SK-N-MC (cell line): Measurements from ENCODE around the gene CCDC154.
"Not testable (repeated sequence)": the region's sequence is repeated elsewhere in the genome, so short reads cannot be mapped to it uniquely, and the experiment has no call there.

ENCODE experiments used
- DNase-seq: peaks from one replicate; pipeline ENCODE4 v3.0.0-alpha.2; 2011; ENCODE audit warnings: low read depth, low spot score
- H3K27ac ChIP-seq: fragments of 200-600 bp; sonication (generic); 2 replicates; pipeline ENCODE4 v1.5.1; 2016; ENCODE audit warnings: mixed run types
- H3K36me3 ChIP-seq: fragments of 200-600 bp; sonication (generic); 2 replicates; pipeline ENCODE4 v1.6.1; 2017; ENCODE audit warnings: antibody characterized with exemption, low read length, mixed read lengths; ENCODE audit not compliant: insufficient read depth
- H3K4me3 ChIP-seq: fragments of 200-600 bp; sonication (generic); 2 replicates; pipeline ENCODE4 v1.5.1; 2016
- H3K9ac ChIP-seq: fragments of 200-600 bp; sonication (generic); 2 replicates; pipeline ENCODE4 v1.8.0; 2017; ENCODE audit warnings: mixed run types, mixed read lengths; ENCODE audit not compliant: insufficient read length
- H3K9me3 ChIP-seq: fragments of 200-600 bp; sonication (generic); 2 replicates; pipeline ENCODE4 v1.6.1; 2017; ENCODE audit warnings: low read depth, mild to moderate bottlenecking, antibody characterized with exemption, low read length, moderate library complexity, mixed read lengths
- EZH2 ChIP-seq: fragments of 200-600 bp; sonication (generic); IDR thresholded peaks from one replicate; pipeline ENCODE4 v1.6.1; 2017; ENCODE audit warnings: antibody characterized with exemption
- FOXP2 ChIP-seq: optimal IDR thresholded peaks from 2 replicates; pipeline ENCODE3; 2011; ENCODE audit warnings: mild to moderate bottlenecking, moderate library complexity; ENCODE audit not compliant: insufficient read depth; ENCODE audit errors: extremely low read length, control extremely low read depth
- POLR2AphosphoS5 ChIP-seq: IDR thresholded peaks from 2 replicates; pipeline ENCODE4 v1.6.1; 2012; ENCODE audit warnings: mild to moderate bottlenecking, low read depth, low read length, borderline replicate concordance

Gene CCDC154

GRCh38 chr16:1443403-1443973 is 868 bp downstream of the CCDC154 start:
- Histone ChIP-seq H3K9me3 (no peaks in the 10 kb centered on the region), H3K27ac (no peak overlapping the region), H3K4me3 (no peak overlapping the region), H3K36me3 (no peaks in the 10 kb centered on the region), H3K9ac (no peak overlapping the region)
- DNase-seq: no peak
- no peak for TF ChIP-seq EZH2
- TF ChIP-seq POLR2AphosphoS5: no peak
- TF ChIP-seq FOXP2: no peak

GRCh38 chr16:1442697-1443096 is 1.7 kb downstream of the CCDC154 start:
- TF ChIP-seq EZH2 (no peak), FOXP2 (no peak), POLR2AphosphoS5 (no peak)
- no peak overlapping the region for H3K4me3 ChIP-seq
- DNase-seq: no peak
- H3K9me3 ChIP-seq: no peaks in the 10 kb centered on the region
- H3K27ac ChIP-seq: no peak overlapping the region
- H3K36me3 ChIP-seq: no peaks in the 10 kb centered on the region
- no peak overlapping the region for H3K9ac ChIP-seq

GRCh38 chr16:1441391-1441829 is 2.9 kb downstream of the CCDC154 start:
- no peak overlapping the region for H3K27ac ChIP-seq
- no peak overlapping the region for H3K9ac ChIP-seq
- H3K4me3 ChIP-seq: no peak overlapping the region
- no peaks in the 10 kb centered on the region for H3K9me3 ChIP-seq
- no peak for DNase-seq
- no peaks in the 10 kb centered on the region for H3K36me3 ChIP-seq
- TF ChIP-seq FOXP2 (no peak), EZH2 (no peak), POLR2AphosphoS5 (no peak)

GRCh38 chr16:1439699-1440074 is 4.7 kb downstream of the CCDC154 start:
- H3K36me3 ChIP-seq, H3K9ac ChIP-seq, H3K9me3 ChIP-seq, H3K4me3 ChIP-seq, H3K27ac ChIP-seq, DNase-seq: not testable (repeated sequence)

GRCh38 chr16:1439058-1439698 is 5.2 kb downstream of the CCDC154 start:
- H3K9ac ChIP-seq: no peak overlapping the region
- no peak overlapping the region for H3K27ac ChIP-seq
- no peak for DNase-seq
- no peaks in the 10 kb centered on the region for H3K9me3 ChIP-seq
- no peak overlapping the region for H3K4me3 ChIP-seq
- H3K36me3 ChIP-seq: no peaks in the 10 kb centered on the region
- TF ChIP-seq EZH2 (no peak), FOXP2 (no peak), POLR2AphosphoS5 (no peak)

GRCh38 chr16:1438229-1439057 is 5.9 kb downstream of the CCDC154 start:
- no peak for DNase-seq
- H3K9ac ChIP-seq: no peak overlapping the region

GRCh38 chr16:1437606-1438005 is 6.8 kb downstream of the CCDC154 start:
- Histone ChIP-seq H3K9ac (no peak overlapping the region), H3K27ac (no peak overlapping the region), H3K36me3 (no peaks in the 10 kb centered on the region), H3K9me3 (no peaks in the 10 kb centered on the region), H3K4me3 (no peak overlapping the region)
- TF ChIP-seq POLR2AphosphoS5: no peak
- no peak for TF ChIP-seq EZH2
- TF ChIP-seq FOXP2: no peak
- no peak for DNase-seq

More at GRCh38 chr16:1438229-1439057, 5.9 kb downstream of the CCDC154 start:
- Histone ChIP-seq H3K9me3 (no peaks in the 10 kb centered on the region), H3K4me3 (no peak overlapping the region), H3K36me3 (no peaks in the 10 kb centered on the region), H3K27ac (no peak overlapping the region)
- TF ChIP-seq FOXP2: no peak
- no peak for TF ChIP-seq POLR2AphosphoS5
- no peak for TF ChIP-seq EZH2

GRCh38 chr16:1436731-1437355 is 7.5 kb downstream of the CCDC154 start:
- H3K9me3 ChIP-seq: no peaks in the 10 kb centered on the region
- H3K9ac ChIP-seq: no peak overlapping the region
- H3K4me3 ChIP-seq: no peak overlapping the region
- no peak for TF ChIP-seq EZH2
- TF ChIP-seq FOXP2: no peak
- TF ChIP-seq POLR2AphosphoS5: no peak
- H3K27ac ChIP-seq: no peak overlapping the region
- H3K36me3 ChIP-seq: no peaks in the 10 kb centered on the region
- no peak for DNase-seq
